Natural killer cell (primary cell): Measurements from ENCODE around the gene COL27A1. TPM values are rescaled to one million over a fixed set of nuclear protein-coding genes. Genes with fewer than 3 reads are reported as not detected.

Experiments
- ATAC-seq, 3 donors: fragments of 150-1000 bp in 2 of 3; fragments of 200-7000 bp in 1 of 3; cut with Tn5 transposase; 1 replicate in 1 of 3; 2 replicates in 2 of 3; pipeline ENCODE4 v1.10.0; 2021; ENCODE audit warnings: mild to moderate bottlenecking in 2 of 3, moderate library complexity in 2 of 3
- DNase-seq, 2 donors: peaks; one replicate each; pipeline versions ENCODE4 v3.0.0 to v3.0.0-alpha.2; 2013 to 2021; ENCODE audit warnings: mixed read lengths in 1 of 2
- H3K27ac ChIP-seq: one replicate; pipeline ENCODE4 v1.5.1; 2013; ENCODE audit warnings: mild to moderate bottlenecking, low read length
- H3K27me3 ChIP-seq: one replicate; pipeline ENCODE4 v1.6.1; 2013; ENCODE audit warnings: low read length; ENCODE audit not compliant: control insufficient read depth, insufficient read depth
- H3K36me3 ChIP-seq: one replicate; pipeline ENCODE4 v1.6.1; 2013; ENCODE audit warnings: low read length; ENCODE audit not compliant: control insufficient read depth, insufficient read depth
- H3K4me1 ChIP-seq: one replicate; pipeline ENCODE4 v1.6.1; 2013; ENCODE audit warnings: low read length; ENCODE audit not compliant: control insufficient read depth, insufficient read depth
- H3K4me3 ChIP-seq: one replicate; pipeline ENCODE4 v1.5.1; 2013; ENCODE audit warnings: low read length
- H3K9me3 ChIP-seq: one replicate; pipeline ENCODE4 v1.6.1; 2013; ENCODE audit warnings: low read length; ENCODE audit not compliant: control insufficient read depth, insufficient read depth
- H3K27ac Mint-ChIP-seq, 2 donors: one replicate each; pipeline ENCODE4 v1.8.0; 2022; ENCODE audit warnings: mild to moderate bottlenecking in 2 of 2, mixed read lengths in 2 of 2, moderate library complexity in 1 of 2
- H3K27me3 Mint-ChIP-seq, 2 donors: one replicate each; pipeline ENCODE4 v1.8.0; 2022; ENCODE audit warnings: low read depth in 2 of 2, mixed read lengths in 2 of 2
- H3K36me3 Mint-ChIP-seq: one replicate; pipeline ENCODE4 v1.8.0; 2022; ENCODE audit warnings: mixed read lengths
- H3K4me1 Mint-ChIP-seq, 2 donors: one replicate each; pipeline ENCODE4 v1.8.0; 2022; ENCODE audit warnings: mixed read lengths in 2 of 2
- H3K4me3 Mint-ChIP-seq: one replicate; pipeline ENCODE4 v1.8.0; 2022; ENCODE audit warnings: mild to moderate bottlenecking, moderate library complexity, mixed read lengths
- H3K9me3 Mint-ChIP-seq, 2 donors: one replicate each; pipeline ENCODE4 v1.8.0; 2022; ENCODE audit warnings: mixed read lengths in 2 of 2
- CTCF ChIP-seq: fragments of 200-600 bp; IDR thresholded peaks from one replicate; pipeline ENCODE4 v1.8.0; 2022; ENCODE audit warnings: antibody characterized with exemption
- WGBS: methylation state at CpG from one replicate; pipeline ENCODE4 v1.1.7; 2013; ENCODE audit warnings: missing lambda C conversion rate; ENCODE audit not compliant: insufficient coverage; 5-methylcytosine and 5-hydroxymethylcytosine counted together
- intact Hi-C: fragments of 100-400 bp; cut with micrococcal nuclease; formaldehyde crosslinking; loops from one replicate; pipeline ENCODE4 v1.14.2; 2022
- total RNA-seq, 4 donors: library from RNA; stranded (reverse); fragments of 120-200 nt in 1 of 4; gene quantifications; one replicate each; pipeline versions ENCODE4 v1.2.3 to v1.2.4, GENCODE V29; 2013 to 2022

COL27A1 gene
- total RNA-seq, 3 donors from 2014 or later (not counting 1 experiment from before 2014, with no cell fraction given): not detected

- no peaks in the 10 kb centered on the region for H3K27me3 ChIP-seq
- H3K27me3 Mint-ChIP-seq: no peaks in the 10 kb centered on the region
- WGBS: 93% methylated on average over 33 of the region's 34 CpGs
- TF ChIP-seq CTCF: no peak
- no peaks in the 10 kb centered on the region for H3K36me3 Mint-ChIP-seq
- no peak overlapping the region for H3K27ac ChIP-seq
- no peak overlapping the region for H3K27ac Mint-ChIP-seq
- no peaks in the 10 kb centered on the region for H3K9me3 ChIP-seq
- no peak overlapping the region for H3K4me3 ChIP-seq
- intact Hi-C loops: no loop called here
- H3K4me3 Mint-ChIP-seq: no peak overlapping the region
- no peak for ATAC-seq
- no peaks in the 10 kb centered on the region for H3K4me1 ChIP-seq
- no peaks in the 10 kb centered on the region for H3K4me1 Mint-ChIP-seq
- no peak for DNase-seq
- H3K9me3 Mint-ChIP-seq: no peaks in the 10 kb centered on the region
- H3K36me3 ChIP-seq: no peaks in the 10 kb centered on the region
Measured at GRCh38 chr9:114167591-114168091, 12.3 kb downstream of the COL27A1 start.

- DNase-seq: no peak
- ATAC-seq: no peak
- no peak for TF ChIP-seq CTCF
- Histone ChIP-seq H3K27ac (no peak overlapping the region), H3K9me3 (no peaks in the 10 kb centered on the region), H3K36me3 (no peaks in the 10 kb centered on the region), H3K4me3 (no peak overlapping the region), H3K4me1 (no peaks in the 10 kb centered on the region), H3K27me3 (no peaks in the 10 kb centered on the region)
- 91% methylated on average over 22 of the region's 22 CpGs for WGBS
- Mint-ChIP-seq H3K27me3 (no peaks in the 10 kb centered on the region), H3K4me1 (no peaks in the 10 kb centered on the region), H3K36me3 (no peaks in the 10 kb centered on the region), H3K27ac (no peak overlapping the region), H3K4me3 (no peak overlapping the region), H3K9me3 (no peaks in the 10 kb centered on the region)
- intact Hi-C loops: no loop called here
Measured at GRCh38 chr9:114168281-114169028, 13.1 kb downstream of the COL27A1 start.

DNA sequence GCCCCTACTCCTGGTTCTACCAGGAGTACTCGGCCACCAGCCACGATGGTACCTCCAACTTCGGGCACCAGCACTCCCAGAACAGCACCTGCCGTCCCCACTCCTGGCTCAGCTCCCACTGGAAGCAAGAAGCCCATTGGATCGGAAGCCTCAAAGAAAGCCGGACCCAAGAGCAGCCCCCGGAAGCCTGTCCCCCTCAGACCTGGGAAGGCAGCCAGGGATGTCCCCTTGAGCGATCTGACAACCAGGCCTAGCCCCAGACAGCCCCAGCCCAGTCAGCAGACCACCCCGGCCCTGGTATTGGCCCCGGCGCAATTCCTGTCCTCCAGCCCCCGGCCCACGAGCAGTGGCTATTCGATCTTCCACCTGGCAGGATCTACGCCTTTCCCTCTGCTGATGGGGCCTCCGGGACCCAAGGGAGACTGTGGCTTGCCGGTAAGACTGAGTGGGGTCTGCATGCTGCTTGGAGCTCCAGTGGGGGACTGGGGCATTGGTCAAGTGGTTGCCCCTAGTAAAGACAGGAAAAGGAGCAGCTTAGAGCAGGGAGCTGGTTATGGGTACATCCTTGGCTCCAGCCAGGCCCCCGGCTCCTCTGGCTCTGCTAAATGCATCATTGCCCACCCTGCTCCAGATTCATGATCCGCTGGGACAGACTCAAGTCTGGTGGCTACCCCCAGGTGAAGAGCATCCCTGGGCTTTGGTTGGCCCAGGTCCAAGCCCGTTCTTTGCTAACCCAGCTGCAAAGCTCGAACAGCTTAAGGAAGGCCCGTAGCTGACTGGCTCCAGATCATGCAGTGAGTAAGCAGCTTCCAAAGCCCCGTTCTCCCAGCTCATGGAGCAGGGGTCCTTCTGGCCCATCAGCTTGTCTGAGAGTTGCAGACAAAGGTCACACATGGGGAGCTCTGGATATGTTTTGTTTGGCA is 14.0 kb downstream of the COL27A1 start:
- DNase-seq (no peak), ATAC-seq (no peak)
- no peak overlapping the region for H3K4me3 Mint-ChIP-seq
- H3K27me3 Mint-ChIP-seq: no peaks in the 10 kb centered on the region
- Histone ChIP-seq H3K27ac (no peak overlapping the region), H3K4me3 (no peak overlapping the region), H3K27me3 (no peaks in the 10 kb centered on the region), H3K36me3 (no peaks in the 10 kb centered on the region), H3K9me3 (no peaks in the 10 kb centered on the region), H3K4me1 (no peaks in the 10 kb centered on the region)
- no peak overlapping the region for H3K27ac Mint-ChIP-seq
- H3K9me3 Mint-ChIP-seq: no peaks in the 10 kb centered on the region
- no peaks in the 10 kb centered on the region for H3K4me1 Mint-ChIP-seq
- TF ChIP-seq CTCF: no peak
- intact Hi-C loops: no loop called here
- H3K36me3 Mint-ChIP-seq: no peaks in the 10 kb centered on the region
- WGBS: 85% methylated on average over 23 of the region's 23 CpGs
